ENCODE data around the gene TMEM164. TPM values are rescaled to one million over a fixed set of nuclear protein-coding genes. Genes with fewer than 3 reads are reported as not detected.

TMEM164 gene
- total RNA-seq: 7.1 and 22.7 TPM in 2 replicates

GRCh38 chrX:110002300-110003166 lies at the start of gene TMEM164:
TMEM164 (plus strand) TSS chrX:110003114; CDS start chrX:110003775, 661 bp downstream.

Measured in smooth muscle cell of trachea (primary cell).